Keratinocyte (primary cell): Measurements from ENCODE around the gene IFNAR2. TPM values are rescaled to one million over a fixed set of nuclear protein-coding genes. Genes with fewer than 3 reads are reported as not detected.

Experiments
- DNase-seq: peaks from one replicate; pipeline ENCODE4 v3.0.0-alpha.2; 2011; ENCODE audit warnings: low read depth, missing footprints, low spot score
- FAIRE-seq: peaks from 2 replicates; lab custom pipeline; 2011; peaks lifted over from hg19 to GRCh38; lab: Jason Lieb, UNC
- H2AFZ ChIP-seq: 2 replicates; pipeline ENCODE4 v1.6.0; 2012; ENCODE audit warnings: low read length, control low read depth, inconsistent platforms; ENCODE audit not compliant: control insufficient read depth
- H3K27ac ChIP-seq: 2 replicates; pipeline ENCODE4 v1.5.1; 2011; ENCODE audit warnings: low read length; ENCODE audit not compliant: control insufficient read depth, insufficient read depth
- H3K27me3 ChIP-seq: 3 replicates; pipeline ENCODE4 v1.6.0; 2011; ENCODE audit warnings: low read length; ENCODE audit not compliant: control insufficient read depth, insufficient read depth; ENCODE audit errors: extremely low read depth
- H3K36me3 ChIP-seq, 2 experiments: 2 replicates in 1 of 2; 3 replicates in 1 of 2; pipeline ENCODE4 v1.5.1; 2011; ENCODE audit warnings: low read length in 2 of 2, mild to moderate bottlenecking in 1 of 2; ENCODE audit not compliant: control insufficient read depth in 2 of 2, insufficient read depth in 2 of 2; ENCODE audit errors: extremely low read depth in 1 of 2
- H3K4me1 ChIP-seq: 3 replicates; pipeline ENCODE4 v1.5.1; 2011; ENCODE audit warnings: low read length; ENCODE audit not compliant: control insufficient read depth, insufficient read depth; ENCODE audit errors: extremely low read depth
- H3K4me2 ChIP-seq: 3 replicates; pipeline ENCODE4 v1.6.0; 2011; ENCODE audit warnings: low read depth, low read length; ENCODE audit not compliant: control insufficient read depth, insufficient read depth; ENCODE audit errors: extremely low read depth
- H3K4me3 ChIP-seq, 3 experiments: fragments of 200-600 bp in 1 of 3; sonication (generic) in 1 of 3; 2 replicates in 2 of 3; 3 replicates in 1 of 3; pipeline ENCODE4 v1.5.1; 2011 to 2016; ENCODE audit warnings: low read length in 3 of 3, mild to moderate bottlenecking in 3 of 3, control low read depth in 2 of 3, inconsistent platforms in 1 of 3, low read depth in 1 of 3, mixed read lengths in 1 of 3, mixed run types in 1 of 3, moderate library complexity in 1 of 3; ENCODE audit not compliant: control insufficient read depth in 2 of 3, insufficient read depth in 2 of 3; ENCODE audit errors: extremely low read depth in 1 of 3
- H3K79me2 ChIP-seq: 2 replicates; pipeline ENCODE4 v1.6.0; 2012; ENCODE audit warnings: low read length; ENCODE audit not compliant: control insufficient read depth, insufficient read depth
- H3K9ac ChIP-seq: 3 replicates; pipeline ENCODE4 v1.6.0; 2011; ENCODE audit warnings: low read length; ENCODE audit not compliant: control insufficient read depth, insufficient read depth; ENCODE audit errors: extremely low read depth
- H3K9me1 ChIP-seq: 3 replicates; pipeline ENCODE4 v1.6.0; 2011; ENCODE audit warnings: low read length; ENCODE audit not compliant: control insufficient read depth, insufficient read depth; ENCODE audit errors: extremely low read depth
- H3K9me3 ChIP-seq: 2 replicates; pipeline ENCODE4 v1.5.1; 2012; ENCODE audit warnings: low read depth, low read length; ENCODE audit not compliant: control insufficient read depth
- H4K20me1 ChIP-seq: 3 replicates; pipeline ENCODE4 v1.6.0; 2011; ENCODE audit warnings: low read length; ENCODE audit not compliant: control insufficient read depth, insufficient read depth; ENCODE audit errors: extremely low read depth
- CTCF ChIP-seq, 3 experiments: IDR thresholded peaks in 1 of 3; conservative IDR thresholded peaks in 1 of 3; optimal IDR thresholded peaks in 1 of 3; 2 replicates in 2 of 3; 3 replicates in 1 of 3; pipeline versions ENCODE3 to v1.5.1; 2011; ENCODE audit warnings: low read length in 3 of 3, mild to moderate bottlenecking in 3 of 3, moderate library complexity in 2 of 3, control low read depth in 1 of 3, inconsistent platforms in 1 of 3; ENCODE audit not compliant: insufficient read depth in 2 of 3; ENCODE audit errors: extremely low read depth in 1 of 3
- EZH2 ChIP-seq: IDR thresholded peaks from one replicate; pipeline ENCODE4 v1.6.1; 2012; ENCODE audit warnings: inconsistent platforms, mild to moderate bottlenecking, low read length, moderate library complexity
- dilution Hi-C: fragments of 300-500 bp; cut with MboI; formaldehyde crosslinking; loops from one replicate; pipeline ENCODE4 v1.7.0; 2020; ENCODE audit warnings: low sequenced_read_pairs; ENCODE audit not compliant: extremely low pct_ligation_motif_present
- polyA plus RNA-seq, 5 experiments: library from polyadenylated mRNA; depleted of rRNA in 3 of 5; stranded (reverse) in 3 of 5; stranded (forward) in 1 of 5; unstranded in 1 of 5; fragments of >200 nt; gene quantifications; 1 replicate in 1 of 5; 2 replicates in 3 of 5; 3 replicates in 1 of 5; pipeline versions ENCODE4 v1.2.1 to v1.2.3, GENCODE V29; 2011 to 2012; ENCODE audit warnings: missing spikeins in 2 of 5, low read depth in 1 of 5, low replicate concordance in 1 of 5

IFNAR2 gene
- polyA plus RNA-seq, 1 donor (not counting 4 experiments of a cell fraction or from before 2014, with no cell fraction given): 23.0 TPM

GRCh38 chr21:33236766-33237165, 7.0 kb downstream of the IFNAR2 start:
- H3K36me3 ChIP-seq: no peaks in the 10 kb centered on the region
- DNase-seq (no peak), FAIRE-seq (no peak)
- H3K9me1 ChIP-seq: no peaks in the 10 kb centered on the region
- no peak overlapping the region for H3K9ac ChIP-seq
- H3K4me2 ChIP-seq: no peak overlapping the region
- H4K20me1 ChIP-seq: no peaks in the 10 kb centered on the region
- dilution Hi-C loops: no loop called here
- no peak for TF ChIP-seq EZH2
- no peak for TF ChIP-seq CTCF (optimal IDR thresholded peaks at IDR 0.05 in 1 of 3, IDR thresholded peaks at IDR 0.05 in 1 of 3, conservative IDR thresholded peaks at IDR 0.05 in 1 of 3; ENCODE audit: extremely low read depth in 1 of 3, insufficient read depth in 2 of 3, low read length in 3 of 3)
- no peaks in the 10 kb centered on the region for H3K9me3 ChIP-seq
- peaks cover 12% of the 10 kb centered on the region for H3K4me1 ChIP-seq
- H2AFZ ChIP-seq: no peak overlapping the region
- peaks cover 7% of the 10 kb centered on the region for H3K79me2 ChIP-seq
- H3K27me3 ChIP-seq: no peaks in the 10 kb centered on the region
- H3K4me3 ChIP-seq: no peak overlapping the region
- H3K27ac ChIP-seq: no peak overlapping the region

- Histone ChIP-seq H3K9ac (no peak overlapping the region), H2AFZ (no peak overlapping the region), H3K9me3 (no peaks in the 10 kb centered on the region), H3K9me1 (no peaks in the 10 kb centered on the region), H3K27ac (no peak overlapping the region), H3K4me3 (no peak overlapping the region), H3K27me3 (no peaks in the 10 kb centered on the region), H3K36me3 (no peaks in the 10 kb centered on the region), H3K79me2 (peaks cover 2% of the 10 kb centered on the region), H3K4me1 (peaks cover 11% of the 10 kb centered on the region), H3K4me2 (no peak overlapping the region), H4K20me1 (no peaks in the 10 kb centered on the region)
- TF ChIP-seq CTCF (optimal IDR thresholded peaks at IDR 0.05 in 1 of 3, IDR thresholded peaks at IDR 0.05 in 1 of 3, conservative IDR thresholded peaks at IDR 0.05 in 1 of 3; ENCODE audit: extremely low read depth in 1 of 3, insufficient read depth in 2 of 3, low read length in 3 of 3): no peak
- TF ChIP-seq EZH2: no peak
- DNase-seq: no peak
- FAIRE-seq: no peak
- dilution Hi-C loops: no loop called here
Observed at GRCh38 chr21:33237486-33237885, 7.7 kb downstream of the IFNAR2 start.
